Mesendoderm (in vitro differentiated cells): ENCODE data around the gene KIF9.

Experiments
- DNase-seq: peaks from one replicate; pipeline ENCODE4 v3.0.0; 2013
- H2AK5ac ChIP-seq: 2 replicates; pipeline ENCODE4 v1.6.1; 2013; ENCODE audit warnings: low read length, inconsistent platforms
- H2BK120ac ChIP-seq: 2 replicates; pipeline ENCODE4 v1.6.1; 2013; ENCODE audit warnings: low read depth, mild to moderate bottlenecking, low read length, moderate library complexity, mixed read lengths
- H2BK15ac ChIP-seq: replicated peaks from 2 replicates; pipeline ENCODE4 v1.6.1; 2013; ENCODE audit warnings: low read depth, mild to moderate bottlenecking, moderate library complexity
- H2BK5ac ChIP-seq: 2 replicates; pipeline ENCODE4 v1.6.1; 2013; ENCODE audit warnings: low read length, inconsistent platforms
- H3K18ac ChIP-seq: 2 replicates; pipeline ENCODE4 v1.6.1; 2013; ENCODE audit warnings: mild to moderate bottlenecking, low read length, mixed read lengths
- H3K23ac ChIP-seq: one replicate; pipeline ENCODE4 v1.6.1; 2013; ENCODE audit warnings: low read length
- H3K27ac ChIP-seq: 2 replicates; pipeline ENCODE4 v1.5.1; 2013; ENCODE audit warnings: low read depth, mild to moderate bottlenecking, inconsistent platforms, low read length, moderate library complexity
- H3K27me3 ChIP-seq: 2 replicates; pipeline ENCODE4 v1.6.1; 2013; ENCODE audit warnings: low read length, control low read depth, mild to moderate bottlenecking, inconsistent platforms; ENCODE audit not compliant: insufficient read depth, poor library complexity
- H3K36me3 ChIP-seq: 2 replicates; pipeline ENCODE4 v1.6.1; 2013; ENCODE audit warnings: low read length, inconsistent platforms; ENCODE audit not compliant: control insufficient read depth, insufficient read depth
- H3K4ac ChIP-seq: one replicate; pipeline ENCODE4 v1.6.1; 2013; ENCODE audit warnings: low read depth, mild to moderate bottlenecking, low read length, moderate library complexity
- H3K4me1 ChIP-seq: 2 replicates; pipeline ENCODE4 v1.6.1; 2013; ENCODE audit warnings: low read depth, low read length, inconsistent platforms; ENCODE audit not compliant: control insufficient read depth
- H3K4me2 ChIP-seq: 2 replicates; pipeline ENCODE4 v1.6.1; 2013; ENCODE audit warnings: low read length
- H3K4me3 ChIP-seq: 2 replicates; pipeline ENCODE4 v1.5.1; 2013; ENCODE audit warnings: mild to moderate bottlenecking, low read length
- H3K56ac ChIP-seq: one replicate; pipeline ENCODE4 v1.6.1; 2013; ENCODE audit warnings: low read length
- H3K79me1 ChIP-seq: 2 replicates; pipeline ENCODE4 v1.6.1; 2013; ENCODE audit warnings: low read length, inconsistent platforms
- H3K79me2 ChIP-seq: 2 replicates; pipeline ENCODE4 v1.6.1; 2013; ENCODE audit warnings: mild to moderate bottlenecking, low read length; ENCODE audit not compliant: control insufficient read depth, insufficient read depth
- H3K9ac ChIP-seq: 2 replicates; pipeline ENCODE4 v1.6.1; 2013; ENCODE audit warnings: low read length, inconsistent platforms
- H4K5ac ChIP-seq: one replicate; pipeline ENCODE4 v1.6.1; 2013; ENCODE audit warnings: low read length
- H4K8ac ChIP-seq: one replicate; pipeline ENCODE4 v1.6.1; 2013; ENCODE audit warnings: low read depth, mild to moderate bottlenecking, control low read depth, low read length, moderate library complexity
- WGBS: extraction: QIAGEN DNeasy Blood & Tissue Kit; methylation state at CpG from one replicate; pipeline ENCODE4 v1.1.7; 2013; ENCODE audit warnings: low lambda C conversion rate, missing lambda C conversion rate; ENCODE audit not compliant: insufficient coverage; ENCODE audit errors: extremely low coverage; 5-methylcytosine and 5-hydroxymethylcytosine counted together

Gene KIF9

GRCh38 chr3:47238017-47238416 is 44.6 kb downstream of the KIF9 start:
- no peak overlapping the region for H2BK120ac ChIP-seq
- H3K27me3 ChIP-seq, result no peaks in the 10 kb centered on the region
- no peak overlapping the region for H2BK15ac ChIP-seq
- no peaks in the 10 kb centered on the region for H3K79me2 ChIP-seq
- no peak overlapping the region for H4K5ac ChIP-seq
- no peak overlapping the region for H3K18ac ChIP-seq
- H2BK5ac ChIP-seq, result no peak overlapping the region
- H3K4me1 ChIP-seq, result no peaks in the 10 kb centered on the region
- no peak overlapping the region for H3K4ac ChIP-seq
- no peak overlapping the region for H3K4me3 ChIP-seq
- DNase-seq, result no peak
- no peak overlapping the region for H3K23ac ChIP-seq
- no peak overlapping the region for H4K8ac ChIP-seq
- H2AK5ac ChIP-seq, result no peak overlapping the region
- no peaks in the 10 kb centered on the region for H3K79me1 ChIP-seq
- no peak overlapping the region for H3K9ac ChIP-seq
- no peaks in the 10 kb centered on the region for H3K36me3 ChIP-seq
- H3K56ac ChIP-seq, result no peak overlapping the region
- H3K4me2 ChIP-seq, result no peak overlapping the region
- H3K27ac ChIP-seq, result no peak overlapping the region
- WGBS, result no CpG with 5 or more reads among the region's 3 CpGs

GRCh38 chr3:47228088-47228487 is 54.5 kb downstream of the KIF9 start:
- Histone ChIP-seq H3K4me2 (no peak overlapping the region), H2BK15ac (no peak overlapping the region), H3K23ac (no peak overlapping the region), H3K4ac (no peak overlapping the region), H2BK120ac (no peak overlapping the region), H2AK5ac (no peak overlapping the region), H4K5ac (no peak overlapping the region), H2BK5ac (no peak overlapping the region), H3K27ac (no peak overlapping the region), H3K18ac (no peak overlapping the region), H3K9ac (no peak overlapping the region), H3K36me3 (no peaks in the 10 kb centered on the region), H3K27me3 (no peaks in the 10 kb centered on the region), H4K8ac (no peak overlapping the region), H3K4me3 (no peak overlapping the region), H3K56ac (no peak overlapping the region), H3K79me2 (no peaks in the 10 kb centered on the region), H3K4me1 (no peaks in the 10 kb centered on the region), H3K79me1 (no peaks in the 10 kb centered on the region)
- no peak for DNase-seq
- no CpG with 5 or more reads among the region's 1 CpG for WGBS

GRCh38 chr3:47227678-47228077 is 54.9 kb downstream of the KIF9 start:
- H2BK15ac ChIP-seq, result no peak overlapping the region
- WGBS, result no CpG with 5 or more reads among the region's 7 CpGs
- no peaks in the 10 kb centered on the region for H3K36me3 ChIP-seq
- no peaks in the 10 kb centered on the region for H3K4me1 ChIP-seq
- H2AK5ac ChIP-seq, result no peak overlapping the region
- H2BK5ac ChIP-seq, result no peak overlapping the region
- DNase-seq, result no peak
- H3K27me3 ChIP-seq, result no peaks in the 10 kb centered on the region
- H4K5ac ChIP-seq, result no peak overlapping the region
- H3K18ac ChIP-seq, result no peak overlapping the region
- H3K27ac ChIP-seq, result no peak overlapping the region
- no peak overlapping the region for H2BK120ac ChIP-seq
- H3K4me2 ChIP-seq, result no peak overlapping the region
- H3K9ac ChIP-seq, result no peak overlapping the region
- H4K8ac ChIP-seq, result no peak overlapping the region
- H3K56ac ChIP-seq, result no peak overlapping the region
- H3K79me1 ChIP-seq, result no peaks in the 10 kb centered on the region
- H3K79me2 ChIP-seq, result no peaks in the 10 kb centered on the region
- no peak overlapping the region for H3K4me3 ChIP-seq
- no peak overlapping the region for H3K4ac ChIP-seq
- no peak overlapping the region for H3K23ac ChIP-seq

- Histone ChIP-seq H3K4me3 (no peak overlapping the region), H2AK5ac (no peak overlapping the region), H3K36me3 (no peaks in the 10 kb centered on the region), H3K18ac (no peak overlapping the region), H3K4me1 (no peaks in the 10 kb centered on the region), H2BK120ac (no peak overlapping the region), H3K4me2 (no peak overlapping the region), H3K79me2 (no peaks in the 10 kb centered on the region), H3K4ac (no peak overlapping the region), H2BK15ac (no peak overlapping the region), H3K79me1 (no peaks in the 10 kb centered on the region), H3K27me3 (no peaks in the 10 kb centered on the region), H3K9ac (no peak overlapping the region), H4K8ac (no peak overlapping the region), H4K5ac (no peak overlapping the region), H3K56ac (no peak overlapping the region), H3K23ac (no peak overlapping the region), H2BK5ac (no peak overlapping the region), H3K27ac (no peak overlapping the region)
- peak; percentile 40 for DNase-seq
- no CpG with 5 or more reads among the region's 5 CpGs for WGBS
Observed at GRCh38 chr3:47225310-47225906, 57.2 kb downstream of the KIF9 start.

GRCh38 chr3:47223755-47224154 is 58.8 kb downstream of the KIF9 start:
- no peak overlapping the region for H3K4me2 ChIP-seq
- H3K27me3 ChIP-seq, result no peaks in the 10 kb centered on the region
- no peaks in the 10 kb centered on the region for H3K79me2 ChIP-seq
- H3K79me1 ChIP-seq, result no peaks in the 10 kb centered on the region
- H2BK5ac ChIP-seq, result no peak overlapping the region
- H3K36me3 ChIP-seq, result no peaks in the 10 kb centered on the region
- no peak overlapping the region for H4K5ac ChIP-seq
- H3K4me1 ChIP-seq, result no peaks in the 10 kb centered on the region
- H2BK120ac ChIP-seq, result no peak overlapping the region
- no peak overlapping the region for H3K4me3 ChIP-seq
- H4K8ac ChIP-seq, result no peak overlapping the region
- no peak for DNase-seq
- no peak overlapping the region for H3K27ac ChIP-seq
- H3K23ac ChIP-seq, result no peak overlapping the region
- H3K18ac ChIP-seq, result no peak overlapping the region
- no peak overlapping the region for H2AK5ac ChIP-seq
- WGBS, result no CpG with 5 or more reads among the region's 3 CpGs
- no peak overlapping the region for H2BK15ac ChIP-seq
- H3K9ac ChIP-seq, result no peak overlapping the region
- no peak overlapping the region for H3K56ac ChIP-seq
- H3K4ac ChIP-seq, result no peak overlapping the region

- no peak overlapping the region for H2BK120ac ChIP-seq
- H3K4ac ChIP-seq, result no peak overlapping the region
- H2BK5ac ChIP-seq, result no peak overlapping the region
- H3K18ac ChIP-seq, result no peak overlapping the region
- H2BK15ac ChIP-seq, result no peak overlapping the region
- no peak overlapping the region for H3K9ac ChIP-seq
- H3K4me3 ChIP-seq, result no peak overlapping the region
- no peak overlapping the region for H3K4me2 ChIP-seq
- no CpG with 5 or more reads among the region's 1 CpG for WGBS
- no peak overlapping the region for H3K56ac ChIP-seq
- H4K5ac ChIP-seq, result no peak overlapping the region
- H2AK5ac ChIP-seq, result no peak overlapping the region
- H3K27ac ChIP-seq, result no peak overlapping the region
- no peak overlapping the region for H4K8ac ChIP-seq
- H3K23ac ChIP-seq, result no peak overlapping the region
- H3K79me1 ChIP-seq, result no peaks in the 10 kb centered on the region
- no peaks in the 10 kb centered on the region for H3K36me3 ChIP-seq
- no peak for DNase-seq
- no peaks in the 10 kb centered on the region for H3K27me3 ChIP-seq
- H3K79me2 ChIP-seq, result no peaks in the 10 kb centered on the region
- no peaks in the 10 kb centered on the region for H3K4me1 ChIP-seq
Observed at GRCh38 chr3:47221798-47222197, 60.8 kb downstream of the KIF9 start.
